KG1 (cell line): ENCODE data around the gene TH.

Experiments
- DNase-seq: peaks from one replicate; lab custom pipeline; 2025; lab: John Stamatoyannopoulos, UW

TH gene

GRCh38 chr11:2159536-2160413 lies 11.8 kb downstream of the TH start:
- DNase-seq = no peak

GRCh38 chr11:2158966-2159365 lies 12.6 kb downstream of the TH start:
- no peak for DNase-seq

- no peak for DNase-seq
Measured at GRCh38 chr11:2158296-2158737, 13.3 kb downstream of the TH start.

- no peak for DNase-seq
Measured at GRCh38 chr11:2157294-2158040, 14.1 kb downstream of the TH start.

GRCh38 chr11:2156416-2157182 lies 15.0 kb downstream of the TH start:
- DNase-seq = peak; percentile 17

GRCh38 chr11:2155511-2155910 lies 16.1 kb downstream of the TH start:
- no peak for DNase-seq

- no peak for DNase-seq
Measured at GRCh38 chr11:2154889-2155288, 16.7 kb downstream of the TH start.

- no peak for DNase-seq
Measured at GRCh38 chr11:2154195-2154585, 17.4 kb downstream of the TH start.

- no peak for DNase-seq
Measured at GRCh38 chr11:2153581-2154194, 17.9 kb downstream of the TH start.

GRCh38 chr11:2151500-2152257 lies 19.9 kb downstream of the TH start:
- peak; percentile 71 for DNase-seq

- DNase-seq = no peak
Measured at GRCh38 chr11:2149864-2150847, 21.5 kb downstream of the TH start.

- no peak for DNase-seq
Measured at GRCh38 chr11:2149460-2149859, 22.2 kb downstream of the TH start.

GRCh38 chr11:2148595-2148994 lies 23.0 kb downstream of the TH start:
- no peak for DNase-seq

GRCh38 chr11:2147391-2147790 lies 24.2 kb downstream of the TH start:
- no peak for DNase-seq

GRCh38 chr11:2146051-2146450 lies 25.6 kb downstream of the TH start:
- DNase-seq = no peak

- DNase-seq = no peak
Measured at GRCh38 chr11:2144544-2145248, 26.9 kb downstream of the TH start.

GRCh38 chr11:2143799-2144543 lies 27.6 kb downstream of the TH start:
- DNase-seq = no peak

GRCh38 chr11:2143477-2143798 lies 28.2 kb downstream of the TH start:
- no peak for DNase-seq

- no peak for DNase-seq
Measured at GRCh38 chr11:2142762-2143202, 28.8 kb downstream of the TH start.
